Endothelial cell of umbilical vein (primary cell): ENCODE measurements around the gene BPTF. TPM values are rescaled to one million over a fixed set of nuclear protein-coding genes. Genes with fewer than 3 reads are reported as not detected.

Source experiments
- BruUV-seq: library from RNA; stranded (reverse); fragments of 400-500 nt; replicated peaks from 2 replicates; lab custom pipeline; 2021; lab: Mats Ljungman, UMichigan
- CTCF ChIA-PET: fragments of 300-600, 350-600 bp; sonication (Branson Sonifier 250); formaldehyde crosslinking; loops from one replicate; lab custom pipeline; 2021; ENCODE audit warnings: antibody characterized with exemption, inconsistent platforms; lab: Charles Lee
- POLR2A ChIA-PET: fragments of 300-600, 350-600 bp; sonication (Branson Sonifier 250); formaldehyde crosslinking; loops from one replicate; lab custom pipeline; 2021; ENCODE audit warnings: antibody characterized with exemption, inconsistent platforms; lab: Charles Lee
- DNase-seq: peaks from one replicate; pipeline ENCODE4 v3.0.0-alpha.2; 2011; ENCODE audit warnings: low read depth, low spot score
- FAIRE-seq: peaks from 2 replicates; lab custom pipeline; 2011; peaks lifted over from hg19 to GRCh38; lab: Jason Lieb, UNC
- H2AFZ ChIP-seq: 2 replicates; pipeline ENCODE4 v1.6.0; 2012; ENCODE audit warnings: low read depth, low read length, control low read depth, inconsistent platforms
- H3K27ac ChIP-seq: 2 replicates; pipeline ENCODE4 v1.5.1; 2011; ENCODE audit warnings: low read depth, mild to moderate bottlenecking, control low read depth, low read length, moderate library complexity; ENCODE audit not compliant: insufficient read depth
- H3K27me3 ChIP-seq, 2 experiments: 2 replicates each; pipeline versions ENCODE4 v1.6.0 to v1.6.1; 2011; ENCODE audit warnings: low read length in 2 of 2, mixed read lengths in 1 of 2; ENCODE audit not compliant: control insufficient read depth in 2 of 2, insufficient read depth in 2 of 2
- H3K36me3 ChIP-seq, 2 experiments: 2 replicates in 1 of 2; 3 replicates in 1 of 2; pipeline ENCODE4 v1.5.1; 2011; ENCODE audit warnings: low read length in 2 of 2, mild to moderate bottlenecking in 1 of 2, moderate library complexity in 1 of 2; ENCODE audit not compliant: control insufficient read depth in 2 of 2, insufficient read depth in 2 of 2; ENCODE audit errors: extremely low read depth in 1 of 2
- H3K4me1 ChIP-seq: 3 replicates; pipeline ENCODE4 v1.5.1; 2011; ENCODE audit warnings: mild to moderate bottlenecking, low read length; ENCODE audit not compliant: control insufficient read depth, insufficient read depth; ENCODE audit errors: extremely low read depth
- H3K4me2 ChIP-seq: 2 replicates; pipeline ENCODE4 v1.6.1; 2011; ENCODE audit warnings: low read length, control low read depth, mixed read lengths; ENCODE audit not compliant: insufficient read depth
- H3K4me3 ChIP-seq, 3 experiments: fragments of 200-600 bp in 1 of 3; sonication (generic), shearing (Covaris generic) in 1 of 3; replicated peaks in 1 of 3; 2 replicates each; pipeline ENCODE4 v1.5.1; 2011 to 2016; ENCODE audit warnings: control low read depth in 3 of 3, low read length in 3 of 3, mild to moderate bottlenecking in 2 of 3, inconsistent platforms in 1 of 3, low read depth in 1 of 3, moderate library complexity in 1 of 3; ENCODE audit not compliant: insufficient read depth in 1 of 3
- H3K79me2 ChIP-seq: 2 replicates; pipeline ENCODE4 v1.6.0; 2012; ENCODE audit warnings: low read length, inconsistent platforms; ENCODE audit not compliant: control insufficient read depth, insufficient read depth
- H3K9ac ChIP-seq: replicated peaks from 2 replicates; pipeline ENCODE3; 2011; ENCODE audit warnings: low read length, control low read depth; ENCODE audit not compliant: insufficient read depth; ENCODE audit errors: extremely low read depth
- H3K9me1 ChIP-seq: replicated peaks from 3 replicates; pipeline ENCODE4 v1.6.0; 2011; ENCODE audit warnings: mild to moderate bottlenecking, low read length; ENCODE audit not compliant: control insufficient read depth, insufficient read depth; ENCODE audit errors: extremely low read depth
- H3K9me3 ChIP-seq: replicated peaks from 2 replicates; pipeline ENCODE4 v1.5.1; 2012; ENCODE audit warnings: low read length, inconsistent platforms; ENCODE audit not compliant: control insufficient read depth, insufficient read depth
- H4K20me1 ChIP-seq: replicated peaks from 2 replicates; pipeline ENCODE3; 2011; ENCODE audit warnings: mild to moderate bottlenecking, low read length; ENCODE audit not compliant: control insufficient read depth, insufficient read depth; ENCODE audit errors: extremely low read depth
- EZH2 ChIP-seq: IDR thresholded peaks from 2 replicates; pipeline ENCODE4 v1.6.1; 2012; ENCODE audit warnings: borderline replicate concordance, low read depth, mild to moderate bottlenecking, moderate library complexity, low read length, inconsistent platforms; ENCODE audit not compliant: severe bottlenecking
- FOS ChIP-seq: IDR thresholded peaks from 2 replicates; pipeline ENCODE4 v1.6.1; 2011; ENCODE audit warnings: mild to moderate bottlenecking, low read length, moderate library complexity, borderline replicate concordance; ENCODE audit not compliant: insufficient read depth
- GATA2 ChIP-seq: IDR thresholded peaks from 2 replicates; pipeline ENCODE4 v1.7.0; 2011; ENCODE audit warnings: low read depth, mild to moderate bottlenecking, moderate library complexity, mixed read lengths, low read length; ENCODE audit not compliant: insufficient read length, insufficient read depth
- JUN ChIP-seq: IDR thresholded peaks from 2 replicates; pipeline ENCODE4 v1.6.1; 2011; ENCODE audit warnings: borderline replicate concordance, low read depth; ENCODE audit not compliant: insufficient read length, insufficient read depth
- MYC ChIP-seq: IDR thresholded peaks from one replicate; pipeline ENCODE4 v1.6.1; 2011; ENCODE audit warnings: mild to moderate bottlenecking, low read depth, low read length
- POLR2A ChIP-seq: IDR thresholded peaks from 2 replicates; pipeline ENCODE4 v1.6.1; 2012; ENCODE audit warnings: low read depth, mild to moderate bottlenecking, control low read depth, low read length
- POLR2AphosphoS5 ChIP-seq: IDR thresholded peaks from 2 replicates; pipeline ENCODE4 v1.6.1; 2012; ENCODE audit warnings: low read depth, mild to moderate bottlenecking, control low read depth, low read length, moderate library complexity; ENCODE audit not compliant: insufficient read depth
- dilution Hi-C: fragments of 300-500 bp; cut with MboI; formaldehyde crosslinking; loops from one replicate; pipeline ENCODE4 v1.15.0; 2019; ENCODE audit warnings: low sequenced_read_pairs; ENCODE audit not compliant: extremely low pct_ligation_motif_present
- intact Hi-C: fragments of 100-400 bp; cut with micrococcal nuclease; formaldehyde crosslinking; loops from one replicate; pipeline ENCODE4 v1.10.0; 2022
- polyA plus RNA-seq, 4 experiments: library from polyadenylated mRNA; depleted of rRNA in 3 of 4; stranded (reverse) in 3 of 4; unstranded in 1 of 4; fragments of >200 nt; gene quantifications; 2 replicates each; pipeline versions ENCODE4 v1.2.1 to v1.2.3, GENCODE V29; 2011 to 2012; ENCODE audit warnings: missing spikeins in 1 of 4
- total RNA-seq: library from RNA; stranded (reverse); gene quantifications from 2 replicates; pipeline ENCODE4 v1.2.3, GENCODE V29; 2021
- TF ChIP-seq, protein P1 (sequence below), 2 donors: IDR thresholded peaks; 1 replicate in 1 of 2; 2 replicates in 1 of 2; pipeline ENCODE4 v1.5.1; 2011; ENCODE audit warnings: low read length in 2 of 2, mild to moderate bottlenecking in 2 of 2, moderate library complexity in 2 of 2, control low read depth in 1 of 2, inconsistent platforms in 1 of 2, low read depth in 1 of 2; ENCODE audit not compliant: insufficient read depth in 1 of 2; ENCODE audit errors: extremely low read depth in 1 of 2
- TF ChIP-seq, protein P2 (sequence below): IDR thresholded peaks from 2 replicates; pipeline ENCODE4 v1.6.1; 2011; ENCODE audit not compliant: insufficient read depth, insufficient read length

BPTF gene
- total and polyA plus RNA-seq, 2 donors (not counting 3 experiments of a cell fraction or from before 2014, with no cell fraction given) = 41.0 to 88.1 TPM

DNA sequence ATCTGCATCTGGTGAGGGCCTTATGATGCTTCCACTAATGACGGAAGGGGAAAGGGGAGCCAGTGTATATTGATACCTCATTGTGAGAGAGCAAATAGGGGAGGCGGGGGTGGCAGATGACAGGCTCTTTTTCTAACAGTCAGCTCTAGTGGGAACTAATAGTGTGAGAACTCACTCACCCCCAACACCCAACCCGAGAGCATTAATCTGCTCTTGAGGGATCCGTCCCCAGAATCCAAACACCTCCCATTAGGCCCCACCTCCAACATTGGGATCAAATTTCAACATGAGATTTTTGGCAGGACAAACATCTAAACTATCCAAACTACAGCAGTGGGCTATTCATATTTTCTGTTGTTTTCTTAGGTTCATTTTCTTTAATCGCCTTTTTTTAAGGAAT lies 54.4 kb downstream of the BPTF start:
- Histone ChIP-seq H2AFZ (no peak overlapping the region), H3K36me3 (peaks cover 7 to 8% of the 10 kb centered on the region in 2 experiments), H3K4me3 (no peak overlapping the region), H3K9me3 (no peaks in the 10 kb centered on the region), H3K4me1 (no peaks in the 10 kb centered on the region), H3K27ac (no peak overlapping the region), H3K9me1 (no peaks in the 10 kb centered on the region), H3K4me2 (no peak overlapping the region), H3K27me3 (no peaks in the 10 kb centered on the region), H3K9ac (no peak overlapping the region), H3K79me2 (peaks cover 3% of the 10 kb centered on the region), H4K20me1 (no peaks in the 10 kb centered on the region)
- FAIRE-seq = no peak
- dilution Hi-C loops (no loop called here), intact Hi-C loops (no loop called here)
- no TSS peak for BruUV-seq
- no peak for DNase-seq
- CTCF ChIA-PET = no interaction called here
- no peak for TF ChIP-seq JUN
- TF ChIP-seq, protein P1, sequence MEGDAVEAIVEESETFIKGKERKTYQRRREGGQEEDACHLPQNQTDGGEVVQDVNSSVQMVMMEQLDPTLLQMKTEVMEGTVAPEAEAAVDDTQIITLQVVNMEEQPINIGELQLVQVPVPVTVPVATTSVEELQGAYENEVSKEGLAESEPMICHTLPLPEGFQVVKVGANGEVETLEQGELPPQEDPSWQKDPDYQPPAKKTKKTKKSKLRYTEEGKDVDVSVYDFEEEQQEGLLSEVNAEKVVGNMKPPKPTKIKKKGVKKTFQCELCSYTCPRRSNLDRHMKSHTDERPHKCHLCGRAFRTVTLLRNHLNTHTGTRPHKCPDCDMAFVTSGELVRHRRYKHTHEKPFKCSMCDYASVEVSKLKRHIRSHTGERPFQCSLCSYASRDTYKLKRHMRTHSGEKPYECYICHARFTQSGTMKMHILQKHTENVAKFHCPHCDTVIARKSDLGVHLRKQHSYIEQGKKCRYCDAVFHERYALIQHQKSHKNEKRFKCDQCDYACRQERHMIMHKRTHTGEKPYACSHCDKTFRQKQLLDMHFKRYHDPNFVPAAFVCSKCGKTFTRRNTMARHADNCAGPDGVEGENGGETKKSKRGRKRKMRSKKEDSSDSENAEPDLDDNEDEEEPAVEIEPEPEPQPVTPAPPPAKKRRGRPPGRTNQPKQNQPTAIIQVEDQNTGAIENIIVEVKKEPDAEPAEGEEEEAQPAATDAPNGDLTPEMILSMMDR (IDR thresholded peaks at IDR 0.05; ENCODE audit: extremely low read depth in 1 of 2, insufficient read depth in 1 of 2, low read depth in 1 of 2, low read length in 2 of 2) = no peak
- no peak for TF ChIP-seq POLR2A
- TF ChIP-seq GATA2 = no peak
- TF ChIP-seq POLR2AphosphoS5 = no peak
- TF ChIP-seq, protein P2, sequence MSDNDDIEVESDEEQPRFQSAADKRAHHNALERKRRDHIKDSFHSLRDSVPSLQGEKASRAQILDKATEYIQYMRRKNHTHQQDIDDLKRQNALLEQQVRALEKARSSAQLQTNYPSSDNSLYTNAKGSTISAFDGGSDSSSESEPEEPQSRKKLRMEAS = no peak
- TF ChIP-seq MYC = no peak
- TF ChIP-seq EZH2 = no peak
- TF ChIP-seq FOS = no peak
- POLR2A ChIA-PET = no interaction called here
